ENCODE results near the gene ARFIP1. TPM values are rescaled to one million over a fixed set of nuclear protein-coding genes. Genes with fewer than 3 reads are reported as not detected.

ARFIP1 gene
- total and polyA plus RNA-seq, 9 of the 15 experiments (the other 6 are each of a cell fraction or from before 2014, with no cell fraction given): 14.1 to 25.1 (median 20.9) TPM

- POLR2A ChIA-PET: no interaction called here
- no TSS peak for BruUV-seq (replicated peaks)
- DNase-seq (ENCODE audit: extremely low read depth in 1 of 4, low spot score in 3 of 4) (no peak), FAIRE-seq (no peak), ATAC-seq (no peak)
- H3K9ac ChIP-seq (ENCODE audit: insufficient read depth in 1 of 2, low read depth in 2 of 2, low read length in 2 of 2): no peak overlapping the region
- no peaks in the 10 kb centered on the region for H3K79me2 ChIP-seq (ENCODE audit: control insufficient read depth, insufficient read depth, low read length)
- CTCF ChIA-PET (ENCODE audit: low intra/inter-chr PET ratio): no interaction called here
- H3K36me3 ChIP-seq (ENCODE audit: control insufficient read depth, insufficient read depth, low read length): peaks cover 7% of the 10 kb centered on the region; the same call in 1 of the 3 replicates
- WGBS (ENCODE audit: insufficient coverage, low coverage, missing lambda C conversion rate): 92% methylated on average over 2 of the region's 2 CpGs
- H3K9me1 ChIP-seq (ENCODE audit: control insufficient read depth, insufficient read depth, low read length): no peaks in the 10 kb centered on the region
- no peak overlapping the region for H3K27ac ChIP-seq (ENCODE audit: extremely low read depth, low read depth, low read length)
- in situ Hi-C loops (cut with MboI) (no loop called here), intact Hi-C loops (cut with micrococcal nuclease) (no loop called here)
- H3K27me3 ChIP-seq (ENCODE audit: control insufficient read depth in 2 of 2, insufficient read depth in 2 of 2, low read length in 2 of 2): no peaks in the 10 kb centered on the region
- no peak overlapping the region for H3K4me3 ChIP-seq
- H3K4me2 ChIP-seq (ENCODE audit: insufficient read depth, low read length): no peak overlapping the region
- H3K9me3 ChIP-seq (replicated peaks; ENCODE audit: control insufficient read depth, insufficient read depth, low read depth, low read length): 0 out of 2 replicates have a peak, but pooled peaks cover 2% of the 10 kb centered on the region
- no peaks in the 10 kb centered on the region for H3K4me1 ChIP-seq (replicated peaks in 1 of 2; ENCODE audit: control insufficient read depth in 2 of 2, insufficient read depth in 2 of 2, low read length in 2 of 2)
- TF ChIP-seq PTRF (tag; IDR thresholded peaks at IDR 0.05) (no peak), FOS (IDR thresholded peaks at IDR 0.05; ENCODE audit: extremely low read depth, insufficient read length) (no peak), FOSL1 (tag; conservative IDR thresholded peaks at IDR 0.05) (no peak), CC2D1A (IDR thresholded peaks at IDR 0.05) (no peak), CREBBP (IDR thresholded peaks at IDR 0.05; ENCODE audit: low read depth, low read length) (no peak), ZNF830 (CRISPR knock-in tag; IDR thresholded peaks at IDR 0.05) (no peak), ZEB2 (IDR thresholded peaks at IDR 0.05) (no peak), ZNF695 (CRISPR knock-in tag; IDR thresholded peaks at IDR 0.05) (no peak), ZNF717 (CRISPR knock-in tag; IDR thresholded peaks at IDR 0.05) (no peak)
- no peaks in the 10 kb centered on the region for H4K20me1 ChIP-seq (replicated peaks; ENCODE audit: control insufficient read depth, insufficient read depth, low read length)
- H2AFZ ChIP-seq (ENCODE audit: low read depth, low read length): no peak overlapping the region
These were observed 100.5 kb downstream of the ARFIP1 start for GRCh38 chr4:152880263-152880662.
